Neural cell (in vitro differentiated cells): Measurements from ENCODE around the gene CEBPB. TPM values are rescaled to one million over a fixed set of nuclear protein-coding genes. Genes with fewer than 3 reads are reported as not detected.
"Not testable (repeated sequence)": the region's sequence is repeated elsewhere in the genome, so short reads cannot be mapped to it uniquely, and the experiment has no call there.

Experiments
- H2AFZ ChIP-seq: fragments of 200-600, 300-800 bp; sonication (generic), shearing (Covaris generic); 2 replicates; pipeline ENCODE4 v1.6.0; 2014; ENCODE audit warnings: low read depth, mild to moderate bottlenecking, antibody characterized with exemption, low read length, moderate library complexity
- H3F3A ChIP-seq: fragments of 200-600 bp; shearing (Covaris generic); 2 replicates; pipeline ENCODE4 v1.6.1; 2016; ENCODE audit warnings: mild to moderate bottlenecking, moderate library complexity, mixed read lengths, antibody characterized with exemption, low read length; ENCODE audit not compliant: insufficient read depth, poor library complexity, severe bottlenecking
- H3K27ac ChIP-seq: fragments of 200-600, 300-800 bp; sonication (generic), shearing (Covaris generic); 2 replicates; pipeline ENCODE4 v1.5.1; 2014; ENCODE audit warnings: mild to moderate bottlenecking, low read length, moderate library complexity
- H3K27me3 ChIP-seq: fragments of 300-800, 200-600 bp; sonication (generic), shearing (Covaris generic); 2 replicates; pipeline ENCODE4 v1.6.0; 2014; ENCODE audit warnings: mild to moderate bottlenecking, low read depth, low read length, moderate library complexity; ENCODE audit not compliant: insufficient read depth
- H3K36me3 ChIP-seq: fragments of 300-800, 200-600 bp; sonication (generic), shearing (Covaris generic); 2 replicates; pipeline ENCODE4 v1.5.1; 2014; ENCODE audit warnings: mild to moderate bottlenecking, antibody characterized with exemption, low read length, moderate library complexity; ENCODE audit not compliant: insufficient read depth
- H3K4me2 ChIP-seq: fragments of 300-800, 200-600 bp; sonication (generic), shearing (Covaris generic); 2 replicates; pipeline ENCODE4 v1.6.0; 2014; ENCODE audit warnings: mild to moderate bottlenecking, low read length
- H3K4me3 ChIP-seq: fragments of 300-800, 200-600 bp; sonication (generic), shearing (Covaris generic); 2 replicates; pipeline ENCODE4 v1.5.1; 2014; ENCODE audit warnings: mild to moderate bottlenecking, low read length, moderate library complexity
- H3K79me2 ChIP-seq: fragments of 200-600 bp; shearing (Covaris generic); replicated peaks from 2 replicates; pipeline ENCODE4 v1.6.0; 2014; ENCODE audit warnings: mild to moderate bottlenecking, low read length, moderate library complexity; ENCODE audit not compliant: insufficient read depth
- H3K9ac ChIP-seq: fragments of 300-800, 200-600 bp; sonication (generic), shearing (Covaris generic); 2 replicates; pipeline ENCODE4 v1.6.1; 2016; ENCODE audit warnings: mild to moderate bottlenecking, low read length, mixed read lengths
- H3K9me2 ChIP-seq: fragments of 200-600 bp; shearing (Covaris generic); 2 replicates; pipeline ENCODE4 v1.6.1; 2016; ENCODE audit warnings: mild to moderate bottlenecking, low read length, mixed read lengths; ENCODE audit not compliant: insufficient read depth
- H3K9me3 ChIP-seq: fragments of 200-600, 300-800 bp; sonication (generic), shearing (Covaris generic); 2 replicates; pipeline ENCODE4 v1.6.1; 2016; ENCODE audit warnings: mild to moderate bottlenecking, mixed run types, low read length, moderate library complexity, mixed read lengths
- H4K20me1 ChIP-seq: fragments of 200-600 bp; shearing (Covaris generic); 2 replicates; pipeline ENCODE4 v1.6.1; 2016; ENCODE audit warnings: mild to moderate bottlenecking, mixed run types; ENCODE audit not compliant: insufficient read depth
- EZH2 ChIP-seq: fragments of 200-600, 300-800 bp; shearing (Covaris generic), sonication (generic); IDR thresholded peaks from 2 replicates; pipeline ENCODE4 v1.6.1; 2014; ENCODE audit warnings: antibody characterized with exemption, low read length, borderline replicate concordance, mild to moderate bottlenecking; ENCODE audit not compliant: insufficient read depth, poor library complexity, severe bottlenecking
- POLR2AphosphoS5 ChIP-seq: IDR thresholded peaks from 2 replicates; pipeline ENCODE4 v1.6.1; 2012
- TAF1 ChIP-seq: IDR thresholded peaks from 2 replicates; pipeline ENCODE4 v1.6.1; 2012; ENCODE audit warnings: low read depth
- polyA plus RNA-seq: library from polyadenylated mRNA; depleted of rRNA; stranded (reverse); fragments of >200 nt; gene quantifications from 2 replicates; pipeline ENCODE4 v1.2.3, GENCODE V29; 2014
- TF ChIP-seq, protein P1 (sequence below): fragments of 450-650 bp; IDR thresholded peaks from 2 replicates; pipeline ENCODE4 v1.5.1; 2014; ENCODE audit warnings: antibody characterized with exemption, mild to moderate bottlenecking, moderate library complexity; ENCODE audit not compliant: poor library complexity, severe bottlenecking

CEBPB gene
- polyA plus RNA-seq, 1 donor from 2014 or later = 0.59 TPM

DNA sequence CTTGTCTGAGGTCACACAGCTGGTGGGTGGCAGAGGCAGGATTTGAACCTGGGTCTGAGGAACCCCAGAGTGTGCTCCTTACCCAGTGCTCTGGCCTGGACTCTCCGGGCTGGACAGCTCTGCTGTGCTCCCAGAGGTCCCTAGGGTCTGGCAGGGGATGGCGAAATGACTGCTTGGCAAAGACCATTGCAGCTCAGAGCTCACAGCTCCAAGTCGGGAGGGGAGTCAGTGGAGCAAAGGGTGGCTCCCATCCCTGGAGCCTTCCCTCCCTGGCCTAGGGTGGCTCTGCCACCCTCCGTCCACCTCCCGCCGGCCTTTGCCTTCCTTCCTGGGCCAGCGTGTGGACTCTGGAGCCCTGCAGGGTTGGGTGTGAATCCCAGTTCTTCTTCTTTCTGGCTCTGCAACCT is 17.5 kb downstream of the CEBPB start:
- Histone ChIP-seq H3K27ac (no peak overlapping the region), H3K79me2 (no peaks in the 10 kb centered on the region), H3K27me3 (no peaks in the 10 kb centered on the region), H3K9ac (no peak overlapping the region), H4K20me1 (no peaks in the 10 kb centered on the region), H3K9me2 (no peaks in the 10 kb centered on the region), H2AFZ (no peak overlapping the region), H3K9me3 (peaks cover 4% of the 10 kb centered on the region), H3F3A (no peaks in the 10 kb centered on the region), H3K4me3 (no peak overlapping the region), H3K36me3 (no peaks in the 10 kb centered on the region), H3K4me2 (no peak overlapping the region)
- no peak for TF ChIP-seq TAF1

- not testable (repeated sequence) for H3K27me3 ChIP-seq, H3F3A ChIP-seq, H3K36me3 ChIP-seq, H3K27ac ChIP-seq, H3K4me2 ChIP-seq, H3K9ac ChIP-seq, H3K4me3 ChIP-seq, H3K79me2 ChIP-seq, H4K20me1 ChIP-seq, H2AFZ ChIP-seq, H3K9me2 ChIP-seq, H3K9me3 ChIP-seq
Measured at GRCh38 chr20:50208815-50209214, 18.2 kb downstream of the CEBPB start.

DNA sequence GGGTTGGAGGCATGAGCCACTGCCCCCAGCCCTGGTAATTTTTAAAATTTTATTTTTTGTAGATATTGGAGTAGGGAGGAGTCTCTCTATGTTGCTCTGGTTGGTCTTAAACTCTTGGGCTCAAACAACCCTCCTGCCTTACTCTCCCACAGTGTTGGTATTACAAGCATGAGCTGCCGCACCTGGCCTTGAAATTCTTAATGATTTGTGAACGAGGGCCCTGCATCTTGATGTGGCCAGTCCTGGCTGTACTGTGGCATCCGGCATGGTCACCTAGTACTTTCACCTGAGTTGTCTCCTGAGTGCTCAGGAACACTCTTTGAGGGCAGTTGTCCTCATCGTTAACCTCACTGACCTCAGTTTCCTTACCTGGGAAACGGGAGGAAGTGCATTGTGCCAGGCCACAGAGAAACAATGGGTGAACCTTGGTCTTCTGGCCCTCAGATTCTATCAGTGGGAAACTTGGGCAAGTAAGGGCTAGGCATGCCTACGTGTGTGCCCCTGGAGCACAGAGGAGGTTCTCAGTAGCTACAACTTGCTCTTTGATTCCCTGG is 19.5 kb downstream of the CEBPB start:
- H4K20me1 ChIP-seq = no peaks in the 10 kb centered on the region
- H3K79me2 ChIP-seq = no peaks in the 10 kb centered on the region
- no peaks in the 10 kb centered on the region for H3K9me2 ChIP-seq
- H3K4me3 ChIP-seq = no peak overlapping the region
- H3K9me3 ChIP-seq = no peaks in the 10 kb centered on the region
- no peak overlapping the region for H3K4me2 ChIP-seq
- no peak overlapping the region for H3K27ac ChIP-seq
- H3F3A ChIP-seq = no peaks in the 10 kb centered on the region
- H2AFZ ChIP-seq = no peak overlapping the region
- TF ChIP-seq TAF1 = no peak
- TF ChIP-seq, protein P1, sequence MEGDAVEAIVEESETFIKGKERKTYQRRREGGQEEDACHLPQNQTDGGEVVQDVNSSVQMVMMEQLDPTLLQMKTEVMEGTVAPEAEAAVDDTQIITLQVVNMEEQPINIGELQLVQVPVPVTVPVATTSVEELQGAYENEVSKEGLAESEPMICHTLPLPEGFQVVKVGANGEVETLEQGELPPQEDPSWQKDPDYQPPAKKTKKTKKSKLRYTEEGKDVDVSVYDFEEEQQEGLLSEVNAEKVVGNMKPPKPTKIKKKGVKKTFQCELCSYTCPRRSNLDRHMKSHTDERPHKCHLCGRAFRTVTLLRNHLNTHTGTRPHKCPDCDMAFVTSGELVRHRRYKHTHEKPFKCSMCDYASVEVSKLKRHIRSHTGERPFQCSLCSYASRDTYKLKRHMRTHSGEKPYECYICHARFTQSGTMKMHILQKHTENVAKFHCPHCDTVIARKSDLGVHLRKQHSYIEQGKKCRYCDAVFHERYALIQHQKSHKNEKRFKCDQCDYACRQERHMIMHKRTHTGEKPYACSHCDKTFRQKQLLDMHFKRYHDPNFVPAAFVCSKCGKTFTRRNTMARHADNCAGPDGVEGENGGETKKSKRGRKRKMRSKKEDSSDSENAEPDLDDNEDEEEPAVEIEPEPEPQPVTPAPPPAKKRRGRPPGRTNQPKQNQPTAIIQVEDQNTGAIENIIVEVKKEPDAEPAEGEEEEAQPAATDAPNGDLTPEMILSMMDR = no peak
- TF ChIP-seq EZH2 = no peak
- no peak for TF ChIP-seq POLR2AphosphoS5
- no peak overlapping the region for H3K9ac ChIP-seq
- H3K27me3 ChIP-seq = no peaks in the 10 kb centered on the region
- no peaks in the 10 kb centered on the region for H3K36me3 ChIP-seq

- Histone ChIP-seq H3K9ac (no peak overlapping the region), H3K27ac (no peak overlapping the region), H3F3A (no peaks in the 10 kb centered on the region), H3K9me2 (no peaks in the 10 kb centered on the region), H3K36me3 (no peaks in the 10 kb centered on the region), H3K79me2 (no peaks in the 10 kb centered on the region), H4K20me1 (no peaks in the 10 kb centered on the region), H3K27me3 (no peaks in the 10 kb centered on the region), H3K4me2 (no peak overlapping the region), H3K4me3 (no peak overlapping the region), H2AFZ (no peak overlapping the region), H3K9me3 (no peaks in the 10 kb centered on the region)
- TF ChIP-seq TAF1 (no peak), POLR2AphosphoS5 (no peak)
Measured at GRCh38 chr20:50211091-50211490, 20.5 kb downstream of the CEBPB start.
